GM19328 (cell line): Measurements from ENCODE around the gene SUGP1.

Experiments
- ATAC-seq: cut with Tn5 transposase; IDR thresholded peaks from one replicate; pipeline ENCODE4 v1.9.1; 2021; ENCODE audit warnings: mild to moderate bottlenecking, moderate library complexity; ENCODE audit not compliant: unreplicated experiment

Gene SUGP1

GRCh38 chr19:19236173-19236572, 84.1 kb downstream of the SUGP1 start:
- no peak for ATAC-seq

GRCh38 chr19:19234220-19234816, 86.0 kb downstream of the SUGP1 start:
- no peak for ATAC-seq

GRCh38 chr19:19232261-19232721, 88.0 kb downstream of the SUGP1 start:
- no peak for ATAC-seq

GRCh38 chr19:19230999-19231398, 89.3 kb downstream of the SUGP1 start:
- no peak for ATAC-seq

GRCh38 chr19:19229701-19230100, 90.6 kb downstream of the SUGP1 start:
- ATAC-seq: no peak

GRCh38 chr19:19227217-19227616, 93.1 kb downstream of the SUGP1 start:
- ATAC-seq: no peak

- no peak for ATAC-seq
Measured at GRCh38 chr19:19226663-19227062, 93.6 kb downstream of the SUGP1 start.

GRCh38 chr19:19226204-19226603, 94.1 kb downstream of the SUGP1 start:
- no peak for ATAC-seq
